Bronchial epithelial cell (primary cell): ENCODE data around the gene MRLN. TPM values are rescaled to one million over a fixed set of nuclear protein-coding genes. Genes with fewer than 3 reads are reported as not detected.

Source experiments
- DNase-seq: peaks from one replicate; pipeline ENCODE4 v3.0.0-alpha.2; 2010; ENCODE audit warnings: low read depth
- FAIRE-seq: peaks from 2 replicates; lab custom pipeline; 2011; peaks lifted over from hg19 to GRCh38; lab: Jason Lieb, UNC
- H3K27me3 ChIP-seq: 2 replicates; pipeline ENCODE4 v1.5.1; 2011; ENCODE audit warnings: low read length; ENCODE audit not compliant: control insufficient read depth, insufficient read depth
- H3K36me3 ChIP-seq: 2 replicates; pipeline ENCODE4 v1.5.1; 2011; ENCODE audit warnings: low read length; ENCODE audit not compliant: control insufficient read depth, insufficient read depth
- H3K4me3 ChIP-seq: 2 replicates; pipeline ENCODE4 v1.5.1; 2011; ENCODE audit warnings: mild to moderate bottlenecking, low read depth, low read length, control low read depth
- CTCF ChIP-seq: IDR thresholded peaks from 2 replicates; pipeline ENCODE4 v1.5.1; 2011; ENCODE audit warnings: mild to moderate bottlenecking, moderate library complexity, low read length, control low read depth, inconsistent platforms; ENCODE audit not compliant: insufficient read depth, severe bottlenecking
- total RNA-seq: library from RNA; depleted of rRNA; stranded (reverse); fragments of >200 nt; gene quantifications from 2 replicates; pipeline ENCODE4 v1.2.1, GENCODE V29; 2014

MRLN gene
- total RNA-seq, 1 donor from 2014 or later, result not detected

GRCh38 chr10:59724098-59724938 lies 28.9 kb downstream of the MRLN start:
- no peak for FAIRE-seq
- no peak for TF ChIP-seq CTCF

GRCh38 chr10:59720377-59720776 lies 32.9 kb downstream of the MRLN start:
- FAIRE-seq (no peak), DNase-seq (no peak)
- H3K4me3 ChIP-seq, result no peak overlapping the region
- no peaks in the 10 kb centered on the region for H3K36me3 ChIP-seq
- no peak for TF ChIP-seq CTCF
- no peaks in the 10 kb centered on the region for H3K27me3 ChIP-seq

More at GRCh38 chr10:59724098-59724938, 28.9 kb downstream of the MRLN start:
- no peaks in the 10 kb centered on the region for H3K36me3 ChIP-seq
- DNase-seq, result no peak
- no peak overlapping the region for H3K4me3 ChIP-seq
- no peaks in the 10 kb centered on the region for H3K27me3 ChIP-seq

GRCh38 chr10:59719374-59719773 lies 33.9 kb downstream of the MRLN start:
- H3K36me3 ChIP-seq, result no peaks in the 10 kb centered on the region
- peaks cover 2% of the 10 kb centered on the region for H3K27me3 ChIP-seq
- FAIRE-seq (no peak), DNase-seq (no peak)
- H3K4me3 ChIP-seq, result no peak overlapping the region
- TF ChIP-seq CTCF, result no peak

- FAIRE-seq, result no peak
- no peak overlapping the region for H3K4me3 ChIP-seq
- no peak for DNase-seq
- no peaks in the 10 kb centered on the region for H3K36me3 ChIP-seq
- peaks cover 2% of the 10 kb centered on the region for H3K27me3 ChIP-seq
- no peak for TF ChIP-seq CTCF
Measured at GRCh38 chr10:59718257-59718656, 35.0 kb downstream of the MRLN start.

- no peak for DNase-seq
- no peak for FAIRE-seq
Measured at GRCh38 chr10:59713196-59713821, 39.9 kb downstream of the MRLN start.

More at GRCh38 chr10:59713196-59713821, 39.9 kb downstream of the MRLN start:
- H3K36me3 ChIP-seq, result no peaks in the 10 kb centered on the region
- peaks cover 8% of the 10 kb centered on the region for H3K27me3 ChIP-seq
- no peak overlapping the region for H3K4me3 ChIP-seq
- no peak for TF ChIP-seq CTCF
